ENCODE measurements around the gene UVRAG.

UVRAG gene

DNA sequence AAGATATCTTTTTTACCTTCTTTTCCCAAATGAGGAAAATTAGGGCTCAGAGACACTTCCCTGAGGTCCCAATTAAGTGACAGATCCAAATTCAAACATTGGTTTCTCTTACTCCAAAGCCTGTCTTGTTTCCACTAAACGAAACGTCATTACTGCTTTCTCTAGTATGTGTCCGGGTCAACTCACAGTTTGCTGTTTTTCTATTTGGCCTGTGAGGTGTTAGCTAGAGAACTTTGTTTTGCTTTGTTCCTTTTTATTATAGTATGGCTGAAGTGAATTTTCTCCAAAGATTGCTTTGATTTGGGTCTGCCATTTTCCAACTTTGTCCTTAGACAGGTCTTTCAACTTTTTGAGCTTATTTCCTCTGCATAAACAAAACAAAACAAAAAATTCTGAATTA lies 179.6 kb downstream of the UVRAG start:
- no peak overlapping the region for H3K9ac ChIP-seq
- no peaks in the 10 kb centered on the region for H3K36me3 ChIP-seq (ENCODE audit: insufficient read depth)
- no peaks in the 10 kb centered on the region for H4K20me1 ChIP-seq (ENCODE audit: insufficient read depth)
- H3K27ac ChIP-seq, result no peak overlapping the region
- TF ChIP-seq, protein P1, sequence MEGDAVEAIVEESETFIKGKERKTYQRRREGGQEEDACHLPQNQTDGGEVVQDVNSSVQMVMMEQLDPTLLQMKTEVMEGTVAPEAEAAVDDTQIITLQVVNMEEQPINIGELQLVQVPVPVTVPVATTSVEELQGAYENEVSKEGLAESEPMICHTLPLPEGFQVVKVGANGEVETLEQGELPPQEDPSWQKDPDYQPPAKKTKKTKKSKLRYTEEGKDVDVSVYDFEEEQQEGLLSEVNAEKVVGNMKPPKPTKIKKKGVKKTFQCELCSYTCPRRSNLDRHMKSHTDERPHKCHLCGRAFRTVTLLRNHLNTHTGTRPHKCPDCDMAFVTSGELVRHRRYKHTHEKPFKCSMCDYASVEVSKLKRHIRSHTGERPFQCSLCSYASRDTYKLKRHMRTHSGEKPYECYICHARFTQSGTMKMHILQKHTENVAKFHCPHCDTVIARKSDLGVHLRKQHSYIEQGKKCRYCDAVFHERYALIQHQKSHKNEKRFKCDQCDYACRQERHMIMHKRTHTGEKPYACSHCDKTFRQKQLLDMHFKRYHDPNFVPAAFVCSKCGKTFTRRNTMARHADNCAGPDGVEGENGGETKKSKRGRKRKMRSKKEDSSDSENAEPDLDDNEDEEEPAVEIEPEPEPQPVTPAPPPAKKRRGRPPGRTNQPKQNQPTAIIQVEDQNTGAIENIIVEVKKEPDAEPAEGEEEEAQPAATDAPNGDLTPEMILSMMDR (conservative IDR thresholded peaks at IDR 0.05; ENCODE audit: low read depth, low read length), result no peak
- H3K4me3 ChIP-seq (IDR thresholded peaks at IDR 0.05; ENCODE audit: insufficient read depth, low read depth, low read length), result no peak overlapping the region
- H3K79me2 ChIP-seq (ENCODE audit: insufficient read depth, low read depth), result no peaks in the 10 kb centered on the region
- H2AFZ ChIP-seq (ENCODE audit: low read depth), result no peak overlapping the region
- no peaks in the 10 kb centered on the region for H3K27me3 ChIP-seq (ENCODE audit: insufficient read depth, low read depth)
- H3K4me2 ChIP-seq, result no peak overlapping the region
- H3K4me1 ChIP-seq (ENCODE audit: low read depth, poor library complexity, severe bottlenecking), result no peaks in the 10 kb centered on the region

DNA sequence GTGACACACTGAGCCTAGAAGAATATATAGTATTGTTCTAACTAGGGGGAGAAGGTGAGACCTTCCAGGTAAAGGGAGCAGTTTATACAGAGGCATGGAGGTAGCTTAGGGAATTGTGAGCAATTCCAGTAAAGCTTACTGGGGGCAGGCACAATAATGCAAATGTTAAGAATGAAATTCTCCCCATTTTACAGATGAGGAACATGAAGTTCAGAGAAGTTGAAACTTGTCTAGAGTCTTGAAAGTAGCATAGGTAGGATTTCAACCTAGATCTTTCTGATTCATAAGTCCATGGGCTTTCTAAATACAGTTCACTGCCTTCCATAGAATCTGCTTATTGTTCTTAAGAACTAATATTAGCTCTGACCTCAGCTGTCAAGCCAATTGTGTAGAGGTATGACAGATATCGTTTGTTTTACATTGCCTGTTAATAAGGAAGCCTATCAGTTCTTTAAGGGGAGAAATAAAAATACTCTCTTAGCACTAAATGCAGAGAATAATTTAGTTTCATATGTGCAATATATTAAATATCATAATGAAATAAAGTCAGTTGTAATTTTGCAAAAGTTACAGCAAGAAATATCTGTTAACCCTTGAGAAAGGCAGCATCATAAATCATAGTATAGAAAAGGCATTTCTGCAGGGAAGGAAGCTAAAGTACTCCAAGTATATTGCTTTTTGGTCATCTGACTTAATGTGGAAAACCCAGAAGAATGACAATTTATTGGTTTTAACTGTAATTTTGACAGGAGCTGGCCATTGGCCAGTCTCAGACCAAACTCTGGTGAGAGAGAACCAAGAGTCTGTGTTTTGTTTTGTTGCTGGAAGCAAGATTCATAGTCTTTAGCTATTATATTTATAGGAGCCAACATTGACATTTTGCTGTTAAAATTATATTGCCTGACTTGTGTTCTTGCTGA lies 181.8 kb downstream of the UVRAG start:
- H3K4me2 ChIP-seq, result no peak overlapping the region
- H3K4me1 ChIP-seq (ENCODE audit: low read depth, poor library complexity, severe bottlenecking), result peaks cover 5% of the 10 kb centered on the region
- H3K9ac ChIP-seq, result no peak overlapping the region
- no peak overlapping the region for H3K4me3 ChIP-seq (IDR thresholded peaks at IDR 0.05; ENCODE audit: insufficient read depth, low read depth, low read length)
- H3K79me2 ChIP-seq (ENCODE audit: insufficient read depth, low read depth), result no peaks in the 10 kb centered on the region
- no peak overlapping the region for H2AFZ ChIP-seq (ENCODE audit: low read depth)
- H4K20me1 ChIP-seq (ENCODE audit: insufficient read depth), result no peaks in the 10 kb centered on the region
- H3K27ac ChIP-seq, result no peak overlapping the region
- H3K36me3 ChIP-seq (ENCODE audit: insufficient read depth), result no peaks in the 10 kb centered on the region
- TF ChIP-seq, protein P1 (conservative IDR thresholded peaks at IDR 0.05; ENCODE audit: low read depth, low read length), result no peak
- no peaks in the 10 kb centered on the region for H3K27me3 ChIP-seq (ENCODE audit: insufficient read depth, low read depth)

DNA sequence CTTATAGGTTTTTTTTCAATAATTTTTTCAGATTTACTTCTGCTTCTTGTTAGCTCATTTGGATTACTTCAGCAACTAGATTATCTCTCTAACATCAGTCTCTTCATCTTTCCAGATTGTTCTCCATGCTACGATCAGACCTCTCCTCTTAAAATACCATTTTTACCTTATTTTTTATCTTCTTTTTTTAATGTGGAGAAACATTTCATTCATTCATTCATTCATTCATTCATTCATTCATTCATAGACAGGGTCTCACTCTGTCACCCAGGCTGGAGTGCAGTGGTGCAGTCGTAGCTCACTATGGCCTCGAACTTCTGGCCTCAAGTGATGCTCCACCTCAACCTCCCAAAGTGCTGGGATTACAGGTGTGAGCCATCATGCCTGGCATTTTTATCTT lies 189.4 kb downstream of the UVRAG start:
- H3K4me2 ChIP-seq, result no peak overlapping the region
- no peak overlapping the region for H3K27ac ChIP-seq
- H4K20me1 ChIP-seq (ENCODE audit: insufficient read depth), result no peaks in the 10 kb centered on the region
- H3K9ac ChIP-seq, result no peak overlapping the region
- TF ChIP-seq, protein P1 (conservative IDR thresholded peaks at IDR 0.05; ENCODE audit: low read depth, low read length), result no peak
- H3K4me1 ChIP-seq (ENCODE audit: low read depth, poor library complexity, severe bottlenecking), result peaks cover 5% of the 10 kb centered on the region
- no peaks in the 10 kb centered on the region for H3K79me2 ChIP-seq (ENCODE audit: insufficient read depth, low read depth)
- no peak overlapping the region for H3K4me3 ChIP-seq (IDR thresholded peaks at IDR 0.05; ENCODE audit: insufficient read depth, low read depth, low read length)
- H3K36me3 ChIP-seq (ENCODE audit: insufficient read depth), result no peaks in the 10 kb centered on the region
- H2AFZ ChIP-seq (ENCODE audit: low read depth), result no peak overlapping the region
- H3K27me3 ChIP-seq (ENCODE audit: insufficient read depth, low read depth), result no peaks in the 10 kb centered on the region

DNA sequence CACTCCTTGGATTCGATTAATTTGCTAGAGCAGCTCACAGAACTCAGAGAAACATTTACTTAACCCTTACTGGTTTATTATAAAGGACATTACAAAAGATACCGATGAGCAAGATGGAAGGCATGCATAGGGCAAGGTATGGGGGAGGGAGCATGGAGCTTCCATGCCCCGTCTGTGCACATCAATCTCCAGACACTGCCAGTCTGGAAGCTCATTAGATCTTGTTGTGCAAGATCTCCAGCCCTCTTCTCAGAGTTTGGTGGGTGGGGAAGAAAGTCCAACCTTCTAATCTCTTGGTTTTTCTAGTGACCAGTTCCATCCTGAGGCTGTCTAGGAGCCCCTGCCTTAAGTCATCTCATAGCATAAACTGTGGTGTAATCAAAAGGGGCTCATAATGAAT lies 190.7 kb downstream of the UVRAG start:
- Histone ChIP-seq H3K79me2 (ENCODE audit: insufficient read depth, low read depth) (no peaks in the 10 kb centered on the region), H3K4me2 (no peak overlapping the region), H3K27ac (no peak overlapping the region), H3K36me3 (ENCODE audit: insufficient read depth) (no peaks in the 10 kb centered on the region), H4K20me1 (ENCODE audit: insufficient read depth) (no peaks in the 10 kb centered on the region), H3K4me1 (ENCODE audit: low read depth, poor library complexity, severe bottlenecking) (peaks cover 5% of the 10 kb centered on the region), H3K9ac (no peak overlapping the region), H3K4me3 (IDR thresholded peaks at IDR 0.05; ENCODE audit: insufficient read depth, low read depth, low read length) (no peak overlapping the region), H2AFZ (ENCODE audit: low read depth) (no peak overlapping the region), H3K27me3 (ENCODE audit: insufficient read depth, low read depth) (no peaks in the 10 kb centered on the region)
- TF ChIP-seq, protein P1 (conservative IDR thresholded peaks at IDR 0.05; ENCODE audit: low read depth, low read length), result no peak
